Skeletal muscle satellite cell (primary cell): ENCODE measurements around the gene TOM1.
A peak's percentile ranks its signal among the peaks of the same experiment; 100 is the strongest.

ENCODE experiments used
- H3K27me3 ChIP-seq: 2 replicates; pipeline ENCODE4 v1.7.0; 2013; ENCODE audit warnings: low read length; ENCODE audit not compliant: control insufficient read depth, insufficient read depth
- H3K36me3 ChIP-seq: 2 replicates; pipeline ENCODE4 v1.7.0; 2013; ENCODE audit warnings: mild to moderate bottlenecking, control low read depth, low read length; ENCODE audit not compliant: insufficient read depth
- H3K4me1 ChIP-seq: 2 replicates; pipeline ENCODE4 v1.7.0; 2013; ENCODE audit warnings: low read length; ENCODE audit not compliant: control insufficient read depth, insufficient read depth
- H3K4me2 ChIP-seq: 2 replicates; pipeline ENCODE4 v1.7.0; 2013; ENCODE audit warnings: mild to moderate bottlenecking, low read length
- H3K4me3 ChIP-seq: 2 replicates; pipeline ENCODE4 v1.7.0; 2013; ENCODE audit warnings: low read length
- H3K9ac ChIP-seq: 2 replicates; pipeline ENCODE4 v1.7.0; 2013; ENCODE audit warnings: mild to moderate bottlenecking, low read depth, low read length, moderate library complexity
- H3K9me3 ChIP-seq: replicated peaks from 2 replicates; pipeline ENCODE4 v1.7.0; 2013; ENCODE audit warnings: mild to moderate bottlenecking, control low read depth, low read length

The TOM1 gene

DNA sequence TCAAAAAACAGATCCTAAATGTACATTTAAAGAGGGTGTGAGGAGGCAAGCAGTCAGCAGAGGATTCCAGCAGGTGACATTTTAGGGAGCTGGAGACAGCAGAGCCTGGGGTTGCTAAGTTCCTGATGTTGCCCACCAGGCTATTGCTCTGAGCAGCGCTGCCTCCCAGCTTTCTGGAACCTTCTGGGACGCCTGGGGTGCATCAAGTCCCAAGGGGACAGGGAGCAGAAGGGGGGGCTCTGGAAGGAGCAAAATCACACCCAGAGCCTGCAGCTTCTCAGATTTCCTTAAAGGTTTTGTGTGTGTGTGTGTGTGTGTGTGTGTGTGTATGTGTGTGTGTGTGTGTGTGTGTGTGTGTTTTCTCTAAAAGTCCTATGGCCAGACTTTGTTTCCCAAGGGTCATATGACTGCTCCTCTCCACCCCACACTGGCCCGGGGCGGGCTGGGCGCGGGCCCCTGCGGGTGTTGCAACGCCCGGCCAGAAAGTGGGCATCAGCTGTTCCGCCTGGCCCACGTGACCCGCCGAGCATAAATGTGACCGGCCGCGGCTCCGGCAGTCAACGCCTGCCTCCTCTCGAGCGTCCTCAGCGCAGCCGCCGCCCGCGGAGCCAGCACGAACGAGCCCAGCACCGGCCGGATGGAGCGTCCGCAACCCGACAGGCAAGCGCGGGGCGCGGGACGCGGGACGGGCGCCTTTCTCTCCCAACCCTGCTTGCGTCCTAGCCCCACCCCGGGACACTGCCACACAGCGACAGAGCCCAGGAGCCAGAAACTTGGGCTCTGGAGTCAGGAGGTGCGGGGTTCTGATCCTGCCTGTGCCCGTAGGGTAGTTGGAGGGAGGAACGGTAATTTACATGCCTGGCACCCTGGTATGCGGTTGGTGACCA lies 81.1 kb downstream of the TOM1 start, which contains the start of gene HMOX1:
Gene HMOX1, plus strand, starts transcription at position 560 of the 887 bp plus-strand sequence. Its CDS starts 78 bp downstream, at position 638.
- Histone ChIP-seq H3K4me2 (peak within 1 kb of the TSS; percentile 90), H3K4me1 (peaks cover 36% of the 10 kb centered on the region), H3K4me3 (peak within 1 kb of the TSS; percentile 83), H3K9ac (peak within 1 kb of the TSS; percentile 89), H3K36me3 (peaks cover 25% of the 10 kb centered on the region), H3K27me3 (no peaks in the 10 kb centered on the region), H3K9me3 (no peaks in the 10 kb centered on the region)

- peaks cover 33% of the 10 kb centered on the region for H3K4me1 ChIP-seq
- peak overlapping the region; percentile 90 for H3K4me2 ChIP-seq
- peaks cover 30% of the 10 kb centered on the region for H3K36me3 ChIP-seq
- H3K9ac ChIP-seq, result peak overlapping the region; percentile 89
- no peaks in the 10 kb centered on the region for H3K9me3 ChIP-seq
- peak overlapping the region; percentile 83 for H3K4me3 ChIP-seq
- no peaks in the 10 kb centered on the region for H3K27me3 ChIP-seq
Observed at GRCh38 chr22:35381424-35382009, 81.8 kb downstream of the TOM1 start.

- Histone ChIP-seq H3K4me3 (peak overlapping the region; percentile 62), H3K9me3 (no peaks in the 10 kb centered on the region), H3K36me3 (peaks cover 43% of the 10 kb centered on the region), H3K4me1 (peaks cover 22% of the 10 kb centered on the region), H3K4me2 (peak overlapping the region; percentile 90), H3K9ac (no peak overlapping the region), H3K27me3 (no peaks in the 10 kb centered on the region)
Observed at GRCh38 chr22:35383679-35384071, 84.0 kb downstream of the TOM1 start.

DNA sequence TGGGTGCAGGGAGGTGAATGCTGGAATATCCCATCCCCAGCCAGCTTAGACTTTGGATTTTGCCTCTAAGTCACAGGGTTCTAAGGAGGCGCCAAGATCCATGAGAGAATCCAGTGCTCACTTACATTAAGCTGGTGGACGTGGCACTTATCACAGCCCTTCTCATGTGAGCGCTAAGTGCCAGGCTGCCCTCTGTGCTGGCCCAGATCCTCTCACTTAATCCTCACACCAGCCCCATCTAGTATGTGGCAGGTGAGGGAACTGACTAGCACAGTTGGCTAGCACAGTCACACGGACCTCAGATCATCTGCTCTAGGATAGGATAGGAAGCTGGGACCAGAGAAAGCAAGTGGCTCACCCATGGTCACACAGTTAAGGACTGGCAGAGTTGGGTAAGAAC lies 84.8 kb downstream of the TOM1 start:
- Histone ChIP-seq H3K9me3 (no peaks in the 10 kb centered on the region), H3K4me2 (peak overlapping the region; percentile 42), H3K4me3 (no peak overlapping the region), H3K4me1 (peaks cover 22% of the 10 kb centered on the region), H3K27me3 (no peaks in the 10 kb centered on the region), H3K36me3 (peaks cover 47% of the 10 kb centered on the region), H3K9ac (no peak overlapping the region)

DNA sequence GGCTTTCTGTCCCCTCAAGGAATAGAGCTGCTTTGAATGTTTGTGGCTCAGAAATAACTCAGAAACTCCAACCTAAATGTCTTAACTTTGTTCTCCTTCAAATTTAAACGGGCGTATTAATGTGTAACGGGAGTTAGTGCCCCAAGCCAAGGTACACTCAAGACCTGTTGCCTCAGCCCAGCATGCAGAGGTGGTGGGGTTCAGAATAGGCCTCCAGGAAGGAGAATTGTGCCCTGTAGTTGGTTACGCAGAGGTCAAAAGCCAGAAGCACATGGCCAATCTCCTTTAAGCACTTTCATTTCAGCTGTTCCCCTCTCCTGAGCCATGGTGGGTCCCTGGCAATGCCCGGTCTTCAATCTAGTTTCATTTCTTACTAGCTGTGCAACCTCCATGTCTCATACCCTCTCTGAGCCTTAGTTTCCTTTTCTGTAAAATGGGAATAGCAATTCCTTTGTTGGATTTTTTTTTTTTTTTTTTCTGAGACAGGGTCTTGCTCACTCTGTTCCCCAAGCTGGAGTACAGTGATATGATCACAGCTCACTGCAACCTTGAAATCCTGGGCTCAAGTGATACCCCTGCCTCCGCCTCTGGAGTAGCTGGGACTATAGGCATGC lies 85.4 kb downstream of the TOM1 start:
- H3K27me3 ChIP-seq, result no peaks in the 10 kb centered on the region
- H3K4me1 ChIP-seq, result peaks cover 20% of the 10 kb centered on the region
- H3K36me3 ChIP-seq, result peaks cover 53% of the 10 kb centered on the region
- no peak overlapping the region for H3K9ac ChIP-seq
- H3K9me3 ChIP-seq, result no peaks in the 10 kb centered on the region
- no peak overlapping the region for H3K4me3 ChIP-seq
- peak overlapping the region; percentile 42 for H3K4me2 ChIP-seq

DNA sequence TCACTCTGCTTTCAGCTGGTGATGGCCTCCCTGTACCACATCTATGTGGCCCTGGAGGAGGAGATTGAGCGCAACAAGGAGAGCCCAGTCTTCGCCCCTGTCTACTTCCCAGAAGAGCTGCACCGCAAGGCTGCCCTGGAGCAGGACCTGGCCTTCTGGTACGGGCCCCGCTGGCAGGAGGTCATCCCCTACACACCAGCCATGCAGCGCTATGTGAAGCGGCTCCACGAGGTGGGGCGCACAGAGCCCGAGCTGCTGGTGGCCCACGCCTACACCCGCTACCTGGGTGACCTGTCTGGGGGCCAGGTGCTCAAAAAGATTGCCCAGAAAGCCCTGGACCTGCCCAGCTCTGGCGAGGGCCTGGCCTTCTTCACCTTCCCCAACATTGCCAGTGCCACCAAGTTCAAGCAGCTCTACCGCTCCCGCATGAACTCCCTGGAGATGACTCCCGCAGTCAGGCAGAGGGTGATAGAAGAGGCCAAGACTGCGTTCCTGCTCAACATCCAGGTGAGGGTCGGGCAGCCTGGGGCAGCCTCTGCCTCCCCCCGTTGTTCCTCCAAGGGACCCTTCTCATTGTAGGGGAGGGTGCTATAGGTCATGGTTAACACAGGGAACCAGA lies 87.1 kb downstream of the TOM1 start:
- Histone ChIP-seq H3K27me3 (no peaks in the 10 kb centered on the region), H3K4me3 (no peak overlapping the region), H3K9ac (no peak overlapping the region), H3K36me3 (peaks cover 63% of the 10 kb centered on the region), H3K4me1 (peaks cover 14% of the 10 kb centered on the region), H3K4me2 (no peak overlapping the region), H3K9me3 (no peaks in the 10 kb centered on the region)

DNA sequence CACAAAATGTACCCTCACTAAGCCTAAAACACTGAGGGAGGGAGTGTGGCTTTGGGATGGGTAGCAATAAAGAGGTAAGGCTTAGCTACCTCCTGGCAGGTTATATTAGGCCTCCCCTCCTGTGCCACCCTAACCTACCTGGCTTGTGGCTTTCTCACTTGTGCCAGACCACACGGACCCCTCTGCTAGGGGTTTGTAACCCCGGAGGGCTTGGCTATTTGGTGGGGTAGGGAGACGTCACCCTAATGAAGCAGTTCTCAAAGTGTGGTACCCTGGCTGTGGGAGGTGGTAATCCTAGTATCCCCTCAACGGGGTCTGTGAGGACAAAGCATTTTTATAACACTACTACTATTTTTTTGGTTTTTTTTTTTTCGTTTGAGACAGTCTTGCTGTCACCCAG lies 91.2 kb downstream of the TOM1 start:
- peaks cover 65% of the 10 kb centered on the region for H3K36me3 ChIP-seq
- H3K4me2 ChIP-seq, result no peak overlapping the region
- no peaks in the 10 kb centered on the region for H3K27me3 ChIP-seq
- H3K4me3 ChIP-seq, result no peak overlapping the region
- peaks cover 13% of the 10 kb centered on the region for H3K4me1 ChIP-seq
- H3K9ac ChIP-seq, result no peak overlapping the region
- H3K9me3 ChIP-seq, result no peaks in the 10 kb centered on the region

DNA sequence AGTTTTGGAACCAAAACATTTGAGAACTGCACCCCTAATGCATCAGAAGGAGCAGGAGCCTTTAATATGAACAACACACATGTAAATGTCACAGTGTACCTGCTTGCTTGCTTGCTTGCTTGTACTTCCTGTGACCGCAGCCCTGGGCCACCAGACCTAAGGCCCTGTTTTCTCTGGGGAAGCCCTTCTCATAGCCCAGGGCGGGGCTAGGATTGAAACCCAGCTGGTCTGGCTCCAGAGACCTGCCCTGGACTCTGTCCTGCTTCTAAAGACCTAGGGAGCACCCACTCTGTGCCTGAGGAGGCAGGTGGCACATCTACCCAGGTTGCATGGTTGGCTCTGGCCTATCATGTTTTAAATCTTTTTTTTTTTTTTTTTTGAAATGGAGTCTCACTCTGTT lies 92.7 kb downstream of the TOM1 start:
- Histone ChIP-seq H3K27me3 (no peaks in the 10 kb centered on the region), H3K4me1 (peaks cover 13% of the 10 kb centered on the region), H3K36me3 (peaks cover 53% of the 10 kb centered on the region), H3K4me2 (no peak overlapping the region), H3K9me3 (no peaks in the 10 kb centered on the region), H3K4me3 (no peak overlapping the region), H3K9ac (no peak overlapping the region)

GRCh38 chr22:35393116-35394010 lies 93.7 kb downstream of the TOM1 start:
- H3K4me2 ChIP-seq, result no peak overlapping the region
- no peak overlapping the region for H3K9ac ChIP-seq
- H3K9me3 ChIP-seq, result no peaks in the 10 kb centered on the region
- peaks cover 13% of the 10 kb centered on the region for H3K4me1 ChIP-seq
- H3K36me3 ChIP-seq, result peaks cover 49% of the 10 kb centered on the region
- no peaks in the 10 kb centered on the region for H3K27me3 ChIP-seq
- no peak overlapping the region for H3K4me3 ChIP-seq

DNA sequence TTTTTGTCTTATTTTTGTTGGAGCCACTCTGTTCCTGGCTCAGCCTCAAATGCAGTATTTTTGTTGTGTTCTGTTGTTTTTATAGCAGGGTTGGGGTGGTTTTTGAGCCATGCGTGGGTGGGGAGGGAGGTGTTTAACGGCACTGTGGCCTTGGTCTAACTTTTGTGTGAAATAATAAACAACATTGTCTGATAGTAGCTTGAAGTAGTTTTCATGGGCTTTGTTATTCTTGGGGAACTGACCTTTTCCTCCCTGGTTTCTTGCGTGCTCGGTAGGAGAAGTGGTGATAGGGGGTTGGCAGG lies 94.3 kb downstream of the TOM1 start:
- H3K9ac ChIP-seq, result no peak overlapping the region
- peaks cover 13% of the 10 kb centered on the region for H3K4me1 ChIP-seq
- H3K4me2 ChIP-seq, result no peak overlapping the region
- peaks cover 45% of the 10 kb centered on the region for H3K36me3 ChIP-seq
- no peaks in the 10 kb centered on the region for H3K9me3 ChIP-seq
- H3K4me3 ChIP-seq, result no peak overlapping the region
- no peaks in the 10 kb centered on the region for H3K27me3 ChIP-seq
